Ovary (tissue), 3 donors: ENCODE measurements around the gene LSR.

Experiments
- EP300 ChIP-seq: sonication (generic); formaldehyde crosslinking; IDR thresholded peaks from one replicate; pipeline ENCODE4 v1.6.1; 2017; ENCODE audit warnings: antibody characterized with exemption
- TF ChIP-seq, protein P1 (sequence below), 3 donors: fragments of 450-650 bp in 2 of 3; fragments of 200-600 bp in 1 of 3; IDR thresholded peaks; one replicate each; pipeline versions ENCODE4 v1.5.1 to v1.8.0; 2016 to 2022; ENCODE audit warnings: antibody characterized with exemption in 3 of 3, mild to moderate bottlenecking in 1 of 3
- donor health status: DM: no; HTN: no; CAD: no.

DNA sequence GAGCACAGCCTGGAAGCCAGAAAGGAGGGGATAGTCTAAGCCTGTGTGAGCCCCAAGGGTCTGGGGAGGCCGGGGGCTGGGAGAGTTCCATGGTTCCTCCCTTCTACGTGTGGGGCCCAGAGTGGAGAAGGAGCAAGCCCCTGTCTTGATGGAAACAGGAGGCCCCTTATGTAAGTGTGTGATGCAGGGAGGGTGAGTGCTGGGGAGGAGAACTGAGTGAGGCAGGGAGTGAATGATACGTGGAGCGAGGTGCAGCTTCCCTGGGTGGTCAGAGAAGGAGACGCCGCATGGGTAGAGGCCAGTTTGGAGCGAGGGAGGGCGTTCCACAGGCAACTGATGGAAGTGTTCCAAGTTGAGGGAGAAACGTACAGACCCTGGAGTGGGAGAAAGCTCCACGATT, 59.1 kb downstream of the LSR start:
- TF ChIP-seq, protein P1, sequence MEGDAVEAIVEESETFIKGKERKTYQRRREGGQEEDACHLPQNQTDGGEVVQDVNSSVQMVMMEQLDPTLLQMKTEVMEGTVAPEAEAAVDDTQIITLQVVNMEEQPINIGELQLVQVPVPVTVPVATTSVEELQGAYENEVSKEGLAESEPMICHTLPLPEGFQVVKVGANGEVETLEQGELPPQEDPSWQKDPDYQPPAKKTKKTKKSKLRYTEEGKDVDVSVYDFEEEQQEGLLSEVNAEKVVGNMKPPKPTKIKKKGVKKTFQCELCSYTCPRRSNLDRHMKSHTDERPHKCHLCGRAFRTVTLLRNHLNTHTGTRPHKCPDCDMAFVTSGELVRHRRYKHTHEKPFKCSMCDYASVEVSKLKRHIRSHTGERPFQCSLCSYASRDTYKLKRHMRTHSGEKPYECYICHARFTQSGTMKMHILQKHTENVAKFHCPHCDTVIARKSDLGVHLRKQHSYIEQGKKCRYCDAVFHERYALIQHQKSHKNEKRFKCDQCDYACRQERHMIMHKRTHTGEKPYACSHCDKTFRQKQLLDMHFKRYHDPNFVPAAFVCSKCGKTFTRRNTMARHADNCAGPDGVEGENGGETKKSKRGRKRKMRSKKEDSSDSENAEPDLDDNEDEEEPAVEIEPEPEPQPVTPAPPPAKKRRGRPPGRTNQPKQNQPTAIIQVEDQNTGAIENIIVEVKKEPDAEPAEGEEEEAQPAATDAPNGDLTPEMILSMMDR (IDR thresholded peaks at IDR 0.05): no peak
- TF ChIP-seq EP300: no peak
